K562 (cell line): ENCODE data around the gene GTF3C6. TPM values are rescaled to one million over a fixed set of nuclear protein-coding genes. Genes with fewer than 3 reads are reported as not detected.

Experiments used
- TARDBP ChIP-seq: fragments of 450-650 bp; IDR thresholded peaks from 2 replicates; pipeline ENCODE4 v1.6.1; 2016
- ZEB2 ChIP-seq: fragments of 450-650 bp; IDR thresholded peaks from 2 replicates; pipeline ENCODE4 v1.6.1; 2016
- ZNF263 ChIP-seq: sonication (generic); formaldehyde crosslinking; IDR thresholded peaks from 2 replicates; pipeline ENCODE4 v1.8.0; 2022; ENCODE audit warnings: mild to moderate bottlenecking, missing genetic modification reagents, borderline replicate concordance
- polyA plus RNA-seq, 8 experiments: library from polyadenylated mRNA; depleted of rRNA in 4 of 8; stranded (reverse) in 5 of 8; unstranded in 3 of 8; fragments of >200 nt; fragmentation: Nextera tagmentation in 2 of 8; fragmentation: Illumina TruSeq in 1 of 8; extraction: Ambion mirVana in 2 of 8; extraction: Trizol in 1 of 8; gene quantifications; 2 replicates each; pipeline versions ENCODE4 v1.2.1 to v1.2.3, GENCODE V29; 2011 to 2014; ENCODE audit warnings: inconsistent platforms in 1 of 8, missing spikeins in 1 of 8
- total RNA-seq, 7 experiments: library from RNA; depleted of rRNA in 6 of 7; stranded (reverse); fragments of >200 nt in 6 of 7; fragmentation: Illumina TruSeq in 2 of 7; extraction: Trizol in 2 of 7; gene quantifications; 2 replicates each; pipeline versions ENCODE4 v1.2.1 to v1.2.3, GENCODE V29; 2011 to 2021; ENCODE audit warnings: low replicate concordance in 1 of 7
- TF ChIP-seq, protein P1 (sequence below): fragments of 450-650 bp; IDR thresholded peaks from 2 replicates; pipeline ENCODE4 v1.6.1; 2016; ENCODE audit warnings: mild to moderate bottlenecking, moderate library complexity
- TF ChIP-seq, protein P2 (sequence below), 2 experiments: fragments of 450-650 bp; formaldehyde crosslinking in 1 of 2; IDR thresholded peaks; 2 replicates each; pipeline versions ENCODE4 v1.4.0 to v1.6.1; 2014 to 2020; ENCODE audit warnings: mild to moderate bottlenecking in 2 of 2, borderline replicate concordance in 1 of 2, low read depth in 1 of 2

GTF3C6 gene
- total and polyA plus RNA-seq, 9 of the 15 experiments (the other 6 are each of a cell fraction or from before 2014, with no cell fraction given) = 37.6 to 140 (median 111) TPM

- TF ChIP-seq, protein P1, sequence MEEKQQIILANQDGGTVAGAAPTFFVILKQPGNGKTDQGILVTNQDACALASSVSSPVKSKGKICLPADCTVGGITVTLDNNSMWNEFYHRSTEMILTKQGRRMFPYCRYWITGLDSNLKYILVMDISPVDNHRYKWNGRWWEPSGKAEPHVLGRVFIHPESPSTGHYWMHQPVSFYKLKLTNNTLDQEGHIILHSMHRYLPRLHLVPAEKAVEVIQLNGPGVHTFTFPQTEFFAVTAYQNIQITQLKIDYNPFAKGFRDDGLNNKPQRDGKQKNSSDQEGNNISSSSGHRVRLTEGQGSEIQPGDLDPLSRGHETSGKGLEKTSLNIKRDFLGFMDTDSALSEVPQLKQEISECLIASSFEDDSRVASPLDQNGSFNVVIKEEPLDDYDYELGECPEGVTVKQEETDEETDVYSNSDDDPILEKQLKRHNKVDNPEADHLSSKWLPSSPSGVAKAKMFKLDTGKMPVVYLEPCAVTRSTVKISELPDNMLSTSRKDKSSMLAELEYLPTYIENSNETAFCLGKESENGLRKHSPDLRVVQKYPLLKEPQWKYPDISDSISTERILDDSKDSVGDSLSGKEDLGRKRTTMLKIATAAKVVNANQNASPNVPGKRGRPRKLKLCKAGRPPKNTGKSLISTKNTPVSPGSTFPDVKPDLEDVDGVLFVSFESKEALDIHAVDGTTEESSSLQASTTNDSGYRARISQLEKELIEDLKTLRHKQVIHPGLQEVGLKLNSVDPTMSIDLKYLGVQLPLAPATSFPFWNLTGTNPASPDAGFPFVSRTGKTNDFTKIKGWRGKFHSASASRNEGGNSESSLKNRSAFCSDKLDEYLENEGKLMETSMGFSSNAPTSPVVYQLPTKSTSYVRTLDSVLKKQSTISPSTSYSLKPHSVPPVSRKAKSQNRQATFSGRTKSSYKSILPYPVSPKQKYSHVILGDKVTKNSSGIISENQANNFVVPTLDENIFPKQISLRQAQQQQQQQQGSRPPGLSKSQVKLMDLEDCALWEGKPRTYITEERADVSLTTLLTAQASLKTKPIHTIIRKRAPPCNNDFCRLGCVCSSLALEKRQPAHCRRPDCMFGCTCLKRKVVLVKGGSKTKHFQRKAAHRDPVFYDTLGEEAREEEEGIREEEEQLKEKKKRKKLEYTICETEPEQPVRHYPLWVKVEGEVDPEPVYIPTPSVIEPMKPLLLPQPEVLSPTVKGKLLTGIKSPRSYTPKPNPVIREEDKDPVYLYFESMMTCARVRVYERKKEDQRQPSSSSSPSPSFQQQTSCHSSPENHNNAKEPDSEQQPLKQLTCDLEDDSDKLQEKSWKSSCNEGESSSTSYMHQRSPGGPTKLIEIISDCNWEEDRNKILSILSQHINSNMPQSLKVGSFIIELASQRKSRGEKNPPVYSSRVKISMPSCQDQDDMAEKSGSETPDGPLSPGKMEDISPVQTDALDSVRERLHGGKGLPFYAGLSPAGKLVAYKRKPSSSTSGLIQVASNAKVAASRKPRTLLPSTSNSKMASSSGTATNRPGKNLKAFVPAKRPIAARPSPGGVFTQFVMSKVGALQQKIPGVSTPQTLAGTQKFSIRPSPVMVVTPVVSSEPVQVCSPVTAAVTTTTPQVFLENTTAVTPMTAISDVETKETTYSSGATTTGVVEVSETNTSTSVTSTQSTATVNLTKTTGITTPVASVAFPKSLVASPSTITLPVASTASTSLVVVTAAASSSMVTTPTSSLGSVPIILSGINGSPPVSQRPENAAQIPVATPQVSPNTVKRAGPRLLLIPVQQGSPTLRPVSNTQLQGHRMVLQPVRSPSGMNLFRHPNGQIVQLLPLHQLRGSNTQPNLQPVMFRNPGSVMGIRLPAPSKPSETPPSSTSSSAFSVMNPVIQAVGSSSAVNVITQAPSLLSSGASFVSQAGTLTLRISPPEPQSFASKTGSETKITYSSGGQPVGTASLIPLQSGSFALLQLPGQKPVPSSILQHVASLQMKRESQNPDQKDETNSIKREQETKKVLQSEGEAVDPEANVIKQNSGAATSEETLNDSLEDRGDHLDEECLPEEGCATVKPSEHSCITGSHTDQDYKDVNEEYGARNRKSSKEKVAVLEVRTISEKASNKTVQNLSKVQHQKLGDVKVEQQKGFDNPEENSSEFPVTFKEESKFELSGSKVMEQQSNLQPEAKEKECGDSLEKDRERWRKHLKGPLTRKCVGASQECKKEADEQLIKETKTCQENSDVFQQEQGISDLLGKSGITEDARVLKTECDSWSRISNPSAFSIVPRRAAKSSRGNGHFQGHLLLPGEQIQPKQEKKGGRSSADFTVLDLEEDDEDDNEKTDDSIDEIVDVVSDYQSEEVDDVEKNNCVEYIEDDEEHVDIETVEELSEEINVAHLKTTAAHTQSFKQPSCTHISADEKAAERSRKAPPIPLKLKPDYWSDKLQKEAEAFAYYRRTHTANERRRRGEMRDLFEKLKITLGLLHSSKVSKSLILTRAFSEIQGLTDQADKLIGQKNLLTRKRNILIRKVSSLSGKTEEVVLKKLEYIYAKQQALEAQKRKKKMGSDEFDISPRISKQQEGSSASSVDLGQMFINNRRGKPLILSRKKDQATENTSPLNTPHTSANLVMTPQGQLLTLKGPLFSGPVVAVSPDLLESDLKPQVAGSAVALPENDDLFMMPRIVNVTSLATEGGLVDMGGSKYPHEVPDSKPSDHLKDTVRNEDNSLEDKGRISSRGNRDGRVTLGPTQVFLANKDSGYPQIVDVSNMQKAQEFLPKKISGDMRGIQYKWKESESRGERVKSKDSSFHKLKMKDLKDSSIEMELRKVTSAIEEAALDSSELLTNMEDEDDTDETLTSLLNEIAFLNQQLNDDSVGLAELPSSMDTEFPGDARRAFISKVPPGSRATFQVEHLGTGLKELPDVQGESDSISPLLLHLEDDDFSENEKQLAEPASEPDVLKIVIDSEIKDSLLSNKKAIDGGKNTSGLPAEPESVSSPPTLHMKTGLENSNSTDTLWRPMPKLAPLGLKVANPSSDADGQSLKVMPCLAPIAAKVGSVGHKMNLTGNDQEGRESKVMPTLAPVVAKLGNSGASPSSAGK = no peak
- TF ChIP-seq, protein P2, sequence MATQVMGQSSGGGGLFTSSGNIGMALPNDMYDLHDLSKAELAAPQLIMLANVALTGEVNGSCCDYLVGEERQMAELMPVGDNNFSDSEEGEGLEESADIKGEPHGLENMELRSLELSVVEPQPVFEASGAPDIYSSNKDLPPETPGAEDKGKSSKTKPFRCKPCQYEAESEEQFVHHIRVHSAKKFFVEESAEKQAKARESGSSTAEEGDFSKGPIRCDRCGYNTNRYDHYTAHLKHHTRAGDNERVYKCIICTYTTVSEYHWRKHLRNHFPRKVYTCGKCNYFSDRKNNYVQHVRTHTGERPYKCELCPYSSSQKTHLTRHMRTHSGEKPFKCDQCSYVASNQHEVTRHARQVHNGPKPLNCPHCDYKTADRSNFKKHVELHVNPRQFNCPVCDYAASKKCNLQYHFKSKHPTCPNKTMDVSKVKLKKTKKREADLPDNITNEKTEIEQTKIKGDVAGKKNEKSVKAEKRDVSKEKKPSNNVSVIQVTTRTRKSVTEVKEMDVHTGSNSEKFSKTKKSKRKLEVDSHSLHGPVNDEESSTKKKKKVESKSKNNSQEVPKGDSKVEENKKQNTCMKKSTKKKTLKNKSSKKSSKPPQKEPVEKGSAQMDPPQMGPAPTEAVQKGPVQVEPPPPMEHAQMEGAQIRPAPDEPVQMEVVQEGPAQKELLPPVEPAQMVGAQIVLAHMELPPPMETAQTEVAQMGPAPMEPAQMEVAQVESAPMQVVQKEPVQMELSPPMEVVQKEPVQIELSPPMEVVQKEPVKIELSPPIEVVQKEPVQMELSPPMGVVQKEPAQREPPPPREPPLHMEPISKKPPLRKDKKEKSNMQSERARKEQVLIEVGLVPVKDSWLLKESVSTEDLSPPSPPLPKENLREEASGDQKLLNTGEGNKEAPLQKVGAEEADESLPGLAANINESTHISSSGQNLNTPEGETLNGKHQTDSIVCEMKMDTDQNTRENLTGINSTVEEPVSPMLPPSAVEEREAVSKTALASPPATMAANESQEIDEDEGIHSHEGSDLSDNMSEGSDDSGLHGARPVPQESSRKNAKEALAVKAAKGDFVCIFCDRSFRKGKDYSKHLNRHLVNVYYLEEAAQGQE (IDR thresholded peaks at IDR 0.05; ENCODE audit: borderline replicate concordance) = peak; percentile 66
- TF ChIP-seq, protein P2 (CRISPR knock-in tag; IDR thresholded peaks at IDR 0.05; ENCODE audit: low read depth) = no peak
- TF ChIP-seq ZEB2 (no peak), TARDBP (no peak), ZNF263 (CRISPR knock-in tag) (no peak)
These were observed 8.7 kb upstream of the GTF3C6 start (continued) for GRCh38 chr6:110949679-110950285.
